ENCODE data around the gene SMTN.

Gene SMTN

GRCh38 chr22:31097941-31098631, 17.0 kb downstream of the SMTN start:
- H3K4me3 ChIP-seq, result no peak overlapping the region
- peaks cover 0 to 22% (median 4%) of the 10 kb centered on the region in 11 experiments; a peak in 6 of 22 replicates for H4K20me1 ChIP-seq
- H3K36me3 ChIP-seq, result peaks cover 49 to 98% (median 81%) of the 10 kb centered on the region in 11 experiments
- no peak overlapping the region for H3K4me2 ChIP-seq
- no peak overlapping the region for H3K27ac ChIP-seq
- peaks cover 0 to 6% (median 3%) of the 10 kb centered on the region in 10 experiments; a peak in 11 of 20 replicates for H3K4me1 ChIP-seq
- no peaks in the 10 kb centered on the region for H3K9me3 ChIP-seq (replicated peaks in 1 of 11)
- TF ChIP-seq Cebpa-rat (IDR thresholded peaks at IDR 0.05), result no peak
- H3K27me3 ChIP-seq, result no peaks in the 10 kb centered on the region
- H3K9ac ChIP-seq, result no peak overlapping the region

- Histone ChIP-seq H3K9ac (no peak overlapping the region; a peak in 1 of 22 replicates), H3K36me3 (peaks cover 49 to 98% (median 78%) of the 10 kb centered on the region in 11 experiments), H3K27me3 (no peaks in the 10 kb centered on the region), H4K20me1 (peaks cover 0 to 18% (median under 1%) of the 10 kb centered on the region in 11 experiments; a peak in 6 of 22 replicates), H3K4me2 (no peak overlapping the region), H3K9me3 (replicated peaks in 1 of 11) (no peaks in the 10 kb centered on the region), H3K4me3 (no peak overlapping the region), H3K27ac (no peak overlapping the region), H3K4me1 (peaks cover 0 to 6% (median under 1%) of the 10 kb centered on the region in 10 experiments; a peak in 5 of 20 replicates)
- no peak for TF ChIP-seq Cebpa-rat (IDR thresholded peaks at IDR 0.05)
Measured at GRCh38 chr22:31098632-31099110, 17.6 kb downstream of the SMTN start.

GRCh38 chr22:31099386-31099785, 18.3 kb downstream of the SMTN start:
- no peak for TF ChIP-seq Cebpa-rat (IDR thresholded peaks at IDR 0.05)
- no peak overlapping the region for H3K4me3 ChIP-seq
- peaks cover 45 to 98% (median 71%) of the 10 kb centered on the region in 11 experiments for H3K36me3 ChIP-seq
- no peak overlapping the region for H3K4me2 ChIP-seq
- H3K9ac ChIP-seq, result no peak overlapping the region; a peak in 1 of 22 replicates
- H3K27me3 ChIP-seq, result no peaks in the 10 kb centered on the region
- H3K27ac ChIP-seq, result no peak overlapping the region
- peaks cover 0 to 19% (median 0%) of the 10 kb centered on the region in 11 experiments; a peak in 3 of 22 replicates for H4K20me1 ChIP-seq
- peaks cover 0 to 11% (median 1%) of the 10 kb centered on the region in 10 experiments; a peak in 5 of 20 replicates for H3K4me1 ChIP-seq
- no peaks in the 10 kb centered on the region for H3K9me3 ChIP-seq (replicated peaks in 1 of 11)

- Histone ChIP-seq H3K4me2 (no peak overlapping the region), H3K9me3 (replicated peaks in 1 of 11) (no peaks in the 10 kb centered on the region), H3K27me3 (no peaks in the 10 kb centered on the region), H3K9ac (no peak overlapping the region), H3K4me1 (peaks cover 0 to 11% (median 1%) of the 10 kb centered on the region in 10 experiments; a peak in 5 of 20 replicates), H3K4me3 (no peak overlapping the region), H4K20me1 (peaks cover 0 to 19% (median 0%) of the 10 kb centered on the region in 11 experiments; a peak in 2 of 22 replicates), H3K36me3 (peaks cover 38 to 96% (median 67%) of the 10 kb centered on the region in 11 experiments), H3K27ac (no peak overlapping the region)
- no peak for TF ChIP-seq Cebpa-rat (IDR thresholded peaks at IDR 0.05)
Measured at GRCh38 chr22:31099841-31100761, 19.0 kb downstream of the SMTN start.

- TF ChIP-seq Cebpa-rat (IDR thresholded peaks at IDR 0.05), result no peak
- peaks cover 29 to 93% (median 59%) of the 10 kb centered on the region in 11 experiments for H3K36me3 ChIP-seq
- H3K9ac ChIP-seq, result no peak overlapping the region
Measured at GRCh38 chr22:31100762-31101525, 19.8 kb downstream of the SMTN start.

GRCh38 chr22:31102441-31103081, 21.4 kb downstream of the SMTN start:
- Histone ChIP-seq H3K9me3 (replicated peaks in 1 of 11) (no peaks in the 10 kb centered on the region), H3K27ac (no peak overlapping the region), H3K4me3 (no peak overlapping the region), H3K27me3 (0 out of 22 replicates have a peak, but pooled peaks cover 0 to 4% (median 0%) of the 10 kb centered on the region in 11 experiments), H3K4me2 (no peak overlapping the region), H4K20me1 (peaks cover 0 to 15% (median 0%) of the 10 kb centered on the region in 11 experiments; a peak in 4 of 22 replicates), H3K9ac (no peak overlapping the region), H3K36me3 (peaks cover 16 to 77% (median 43%) of the 10 kb centered on the region in 11 experiments; a peak in 21 of 22 replicates), H3K4me1 (peaks cover 0 to 17% (median 8%) of the 10 kb centered on the region in 10 experiments; a peak in 11 of 20 replicates)
- TF ChIP-seq Cebpa-rat (IDR thresholded peaks at IDR 0.05), result no peak

More at GRCh38 chr22:31100762-31101525, 19.8 kb downstream of the SMTN start:
- Histone ChIP-seq H3K27me3 (no peaks in the 10 kb centered on the region), H3K4me3 (no peak overlapping the region), H3K9me3 (replicated peaks in 1 of 11) (no peaks in the 10 kb centered on the region), H4K20me1 (peaks cover 0 to 19% (median 0%) of the 10 kb centered on the region in 11 experiments; a peak in 3 of 22 replicates), H3K4me2 (no peak overlapping the region), H3K4me1 (peaks cover 0 to 11% (median 1%) of the 10 kb centered on the region in 10 experiments; a peak in 5 of 20 replicates), H3K27ac (no peak overlapping the region)

- no peaks in the 10 kb centered on the region for H3K9me3 ChIP-seq (replicated peaks in 1 of 11)
- peaks cover 0 to 15% (median 0%) of the 10 kb centered on the region in 11 experiments; a peak in 4 of 22 replicates for H4K20me1 ChIP-seq
- no peak overlapping the region for H3K9ac ChIP-seq
- H3K36me3 ChIP-seq, result peaks cover 16 to 72% (median 37%) of the 10 kb centered on the region in 11 experiments; a peak in 21 of 22 replicates
- no peak for TF ChIP-seq Cebpa-rat (IDR thresholded peaks at IDR 0.05)
- no peak overlapping the region for H3K4me2 ChIP-seq
- H3K27ac ChIP-seq, result no peak overlapping the region
- H3K4me1 ChIP-seq, result peaks cover 2 to 21% (median 13%) of the 10 kb centered on the region in 10 experiments
- H3K4me3 ChIP-seq, result no peak overlapping the region
- H3K27me3 ChIP-seq, result 0 out of 22 replicates have a peak, but pooled peaks cover 0 to 4% (median 0%) of the 10 kb centered on the region in 11 experiments
Measured at GRCh38 chr22:31103111-31103510, 22.0 kb downstream of the SMTN start.
